HG03469 (cell line): ENCODE measurements around the gene HS1BP3.

Experiments used
- ATAC-seq: cut with Tn5 transposase; IDR thresholded peaks from one replicate; pipeline ENCODE4 v1.9.1; 2021; ENCODE audit warnings: mild to moderate bottlenecking, moderate library complexity, moderate number of reproducible peaks; ENCODE audit not compliant: unreplicated experiment

Gene HS1BP3

GRCh38 chr2:20590704-20591515, 60.0 kb downstream of the HS1BP3 start:
- ATAC-seq: no peak

GRCh38 chr2:20589975-20590703, 60.8 kb downstream of the HS1BP3 start:
- ATAC-seq: no peak

- no peak for ATAC-seq
Measured at GRCh38 chr2:20588918-20589871, 61.7 kb downstream of the HS1BP3 start.

GRCh38 chr2:20585710-20586594, 64.9 kb downstream of the HS1BP3 start:
- no peak for ATAC-seq

GRCh38 chr2:20585359-20585709, 65.6 kb downstream of the HS1BP3 start:
- ATAC-seq: no peak

- no peak for ATAC-seq
Measured at GRCh38 chr2:20584399-20585358, 66.2 kb downstream of the HS1BP3 start.

GRCh38 chr2:20584045-20584398, 66.9 kb downstream of the HS1BP3 start:
- no peak for ATAC-seq

GRCh38 chr2:20583425-20583881, 67.4 kb downstream of the HS1BP3 start:
- no peak for ATAC-seq

- no peak for ATAC-seq
Measured at GRCh38 chr2:20582600-20583221, 68.2 kb downstream of the HS1BP3 start.

GRCh38 chr2:20580690-20581437, 70.0 kb downstream of the HS1BP3 start:
- ATAC-seq: no peak

- ATAC-seq: no peak
Measured at GRCh38 chr2:20579866-20580265, 71.0 kb downstream of the HS1BP3 start.

GRCh38 chr2:20578895-20579825, 71.7 kb downstream of the HS1BP3 start:
- ATAC-seq: peak; percentile 40

GRCh38 chr2:20578266-20578894, 72.5 kb downstream of the HS1BP3 start:
- no peak for ATAC-seq

GRCh38 chr2:20577495-20578235, 73.2 kb downstream of the HS1BP3 start:
- ATAC-seq: no peak

- peak; percentile 74 for ATAC-seq
Measured at GRCh38 chr2:20576598-20577115, 74.2 kb downstream of the HS1BP3 start.
